ENCODE results near the gene ARFGEF3. TPM values are rescaled to one million over a fixed set of nuclear protein-coding genes. Genes with fewer than 3 reads are reported as not detected.

Gene ARFGEF3
- total and polyA plus RNA-seq, 4 donors: 4.7 to 28.1 (median 14.0) TPM

DNA sequence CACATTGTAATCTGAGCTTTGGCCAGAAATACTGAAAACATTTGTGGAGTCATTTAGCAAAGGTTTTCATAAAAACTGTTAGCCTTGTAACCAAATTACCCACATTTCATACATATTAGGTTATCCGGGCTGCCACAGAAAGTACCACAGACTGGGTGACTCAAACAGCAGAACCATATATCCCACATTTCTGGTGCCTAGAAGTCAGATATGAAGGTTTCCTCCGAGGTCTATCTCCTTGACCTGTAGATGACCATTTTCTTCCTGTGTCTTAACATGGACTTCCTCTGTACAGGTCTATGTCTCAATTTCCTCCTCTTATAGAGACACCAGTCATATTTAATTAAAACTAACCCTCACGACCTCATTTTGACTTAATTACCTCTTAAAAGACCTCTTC, 166.5 kb downstream of the ARFGEF3 start:
- whole genome bisulfite sequencing, 2 donors: 57 to 64% methylated on average over 3 of the region's 3 CpGs
- H3K36me3 ChIP-seq (ENCODE audit: control insufficient read depth in 4 of 4, insufficient read depth in 4 of 4, low read length in 4 of 4): peaks cover 0 to 14% (median 0%) of the 10 kb centered on the region in 4 donors

DNA sequence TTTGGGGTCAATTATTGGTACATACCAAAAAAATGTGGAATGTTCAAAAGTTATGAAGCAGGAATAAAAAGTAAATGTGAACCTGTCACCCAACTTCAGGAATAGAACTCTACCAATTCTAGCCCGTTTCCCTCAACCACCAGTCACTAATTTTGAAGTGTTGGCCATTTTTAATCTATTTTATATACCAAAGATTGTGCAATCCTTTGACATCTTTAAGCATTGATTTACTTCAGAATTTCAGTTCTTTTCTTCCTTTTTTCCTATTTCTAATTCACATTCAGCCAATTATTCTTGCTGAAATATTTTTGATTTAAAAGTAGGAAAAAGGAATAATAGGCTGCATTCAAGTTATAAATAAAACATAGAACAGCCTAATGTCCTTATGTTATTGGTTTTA, 169.0 kb downstream of the ARFGEF3 start:
- Histone ChIP-seq H3K27me3 (ENCODE audit: control insufficient read depth in 3 of 3, insufficient read depth in 3 of 3, low read length in 2 of 3) (no peaks in the 10 kb centered on the region), H3K4me1 (ENCODE audit: control insufficient read depth in 5 of 5, insufficient read depth in 5 of 5, low read length in 5 of 5) (no peaks in the 10 kb centered on the region), H3K27ac (ENCODE audit: low read depth in 1 of 2, low read length in 1 of 2) (no peak overlapping the region), H3K4me3 (no peak overlapping the region), H3K36me3 (ENCODE audit: control insufficient read depth in 4 of 4, insufficient read depth in 4 of 4, low read length in 4 of 4) (peaks cover 0 to 11% (median 0%) of the 10 kb centered on the region in 4 donors), H3K9ac (ENCODE audit: insufficient read depth in 1 of 2, low read length in 2 of 2) (no peak overlapping the region), H3K9me3 (ENCODE audit: control insufficient read depth in 4 of 4, insufficient read depth in 3 of 4, low read length in 3 of 4) (no peaks in the 10 kb centered on the region)
- TF ChIP-seq, protein P1, sequence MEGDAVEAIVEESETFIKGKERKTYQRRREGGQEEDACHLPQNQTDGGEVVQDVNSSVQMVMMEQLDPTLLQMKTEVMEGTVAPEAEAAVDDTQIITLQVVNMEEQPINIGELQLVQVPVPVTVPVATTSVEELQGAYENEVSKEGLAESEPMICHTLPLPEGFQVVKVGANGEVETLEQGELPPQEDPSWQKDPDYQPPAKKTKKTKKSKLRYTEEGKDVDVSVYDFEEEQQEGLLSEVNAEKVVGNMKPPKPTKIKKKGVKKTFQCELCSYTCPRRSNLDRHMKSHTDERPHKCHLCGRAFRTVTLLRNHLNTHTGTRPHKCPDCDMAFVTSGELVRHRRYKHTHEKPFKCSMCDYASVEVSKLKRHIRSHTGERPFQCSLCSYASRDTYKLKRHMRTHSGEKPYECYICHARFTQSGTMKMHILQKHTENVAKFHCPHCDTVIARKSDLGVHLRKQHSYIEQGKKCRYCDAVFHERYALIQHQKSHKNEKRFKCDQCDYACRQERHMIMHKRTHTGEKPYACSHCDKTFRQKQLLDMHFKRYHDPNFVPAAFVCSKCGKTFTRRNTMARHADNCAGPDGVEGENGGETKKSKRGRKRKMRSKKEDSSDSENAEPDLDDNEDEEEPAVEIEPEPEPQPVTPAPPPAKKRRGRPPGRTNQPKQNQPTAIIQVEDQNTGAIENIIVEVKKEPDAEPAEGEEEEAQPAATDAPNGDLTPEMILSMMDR (IDR thresholded peaks at IDR 0.05; ENCODE audit: control extremely low read depth, extremely low read depth): no peak
- no peak for ATAC-seq (ENCODE audit: insufficient read depth, low FRiP score)
- WGBS, 2 donors: 91 to 93% methylated on average over 1 of the region's 1 CpG
- DNase-seq: no peak

More for the DNA sequence above, 166.5 kb downstream of the ARFGEF3 start:
- DNase-seq (no peak), ATAC-seq (ENCODE audit: insufficient read depth, low FRiP score) (no peak)
- Histone ChIP-seq H3K4me3 (no peak overlapping the region), H3K9ac (ENCODE audit: insufficient read depth in 1 of 2, low read length in 2 of 2) (no peak overlapping the region), H3K9me3 (ENCODE audit: control insufficient read depth in 4 of 4, insufficient read depth in 3 of 4, low read length in 3 of 4) (no peaks in the 10 kb centered on the region), H3K4me1 (ENCODE audit: control insufficient read depth in 5 of 5, insufficient read depth in 5 of 5, low read length in 5 of 5) (no peaks in the 10 kb centered on the region), H3K27me3 (ENCODE audit: control insufficient read depth in 3 of 3, insufficient read depth in 3 of 3, low read length in 2 of 3) (no peaks in the 10 kb centered on the region), H3K27ac (ENCODE audit: low read depth in 1 of 2, low read length in 1 of 2) (no peak overlapping the region)
- TF ChIP-seq, protein P1 (IDR thresholded peaks at IDR 0.05; ENCODE audit: control extremely low read depth, extremely low read depth): no peak

DNA sequence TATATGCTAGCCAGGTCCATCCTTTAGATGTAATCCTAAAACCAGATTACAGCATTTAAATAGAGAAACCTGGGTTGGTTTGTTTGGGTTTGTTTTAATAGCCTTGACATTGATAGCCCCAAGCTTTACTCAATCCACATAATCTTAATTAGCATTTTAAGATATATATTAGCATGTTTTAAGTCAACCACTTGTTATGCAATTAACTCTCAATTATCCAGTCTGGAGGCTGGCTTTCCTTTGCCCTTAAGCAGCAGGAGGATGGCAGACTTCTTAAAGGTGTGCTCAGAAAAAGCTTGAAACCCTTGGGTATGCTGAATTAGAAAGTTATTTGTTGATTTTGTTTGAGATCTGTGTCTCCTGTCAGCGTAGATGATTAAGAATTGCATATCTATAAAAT, 169.7 kb downstream of the ARFGEF3 start:
- ATAC-seq (ENCODE audit: insufficient read depth, low FRiP score) (no peak), DNase-seq (no peak)
- Histone ChIP-seq H3K9me3 (ENCODE audit: control insufficient read depth in 4 of 4, insufficient read depth in 3 of 4, low read length in 3 of 4) (no peaks in the 10 kb centered on the region), H3K9ac (ENCODE audit: insufficient read depth in 1 of 2, low read length in 2 of 2) (no peak overlapping the region), H3K36me3 (ENCODE audit: control insufficient read depth in 4 of 4, insufficient read depth in 4 of 4, low read length in 4 of 4) (peaks cover 0 to 14% (median 0%) of the 10 kb centered on the region in 4 donors), H3K4me1 (ENCODE audit: control insufficient read depth in 5 of 5, insufficient read depth in 5 of 5, low read length in 5 of 5) (no peaks in the 10 kb centered on the region), H3K27ac (ENCODE audit: low read depth in 1 of 2, low read length in 1 of 2) (no peak overlapping the region), H3K27me3 (ENCODE audit: control insufficient read depth in 3 of 3, insufficient read depth in 3 of 3, low read length in 2 of 3) (no peaks in the 10 kb centered on the region), H3K4me3 (no peak overlapping the region)
- WGBS, 2 donors: 78 to 84% methylated on average over 1 of the region's 1 CpG
- TF ChIP-seq, protein P1 (IDR thresholded peaks at IDR 0.05; ENCODE audit: control extremely low read depth, extremely low read depth): no peak

DNA sequence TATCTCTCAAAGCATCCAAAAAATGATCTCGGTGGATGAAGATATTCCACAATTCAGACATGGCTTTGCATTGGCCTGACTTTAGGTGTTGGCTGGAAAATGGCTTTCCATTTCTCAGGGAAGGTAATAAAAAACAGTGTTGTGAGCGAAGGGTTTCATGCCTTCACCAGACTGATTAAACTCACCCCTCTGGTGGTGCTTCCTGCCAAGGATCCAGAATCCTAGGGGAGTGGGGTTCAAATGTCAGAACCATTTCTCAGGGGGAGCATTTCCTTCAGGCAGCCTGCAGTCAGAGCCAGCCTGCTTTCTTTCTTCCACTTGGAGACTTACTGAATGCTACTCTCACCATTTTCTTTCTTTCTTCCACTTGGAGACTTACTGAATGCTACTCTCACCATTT, 170.2 kb downstream of the ARFGEF3 start:
- Histone ChIP-seq H3K4me1 (ENCODE audit: control insufficient read depth in 5 of 5, insufficient read depth in 5 of 5, low read length in 5 of 5) (no peaks in the 10 kb centered on the region), H3K9ac (ENCODE audit: insufficient read depth in 1 of 2, low read length in 2 of 2) (no peak overlapping the region), H3K9me3 (ENCODE audit: control insufficient read depth in 4 of 4, insufficient read depth in 3 of 4, low read length in 3 of 4) (no peaks in the 10 kb centered on the region), H3K27ac (ENCODE audit: low read depth in 1 of 2, low read length in 1 of 2) (no peak overlapping the region), H3K36me3 (ENCODE audit: control insufficient read depth in 4 of 4, insufficient read depth in 4 of 4, low read length in 4 of 4) (peaks cover 0 to 14% (median 0%) of the 10 kb centered on the region in 4 donors), H3K27me3 (ENCODE audit: control insufficient read depth in 3 of 3, insufficient read depth in 3 of 3, low read length in 2 of 3) (no peaks in the 10 kb centered on the region), H3K4me3 (no peak overlapping the region)
- 71 to 79% methylated on average over 2 of the region's 2 CpGs for WGBS, 2 donors
- TF ChIP-seq, protein P1 (IDR thresholded peaks at IDR 0.05; ENCODE audit: control extremely low read depth, extremely low read depth): no peak
- DNase-seq (no peak), ATAC-seq (ENCODE audit: insufficient read depth, low FRiP score) (no peak)

Data from lung (tissue), 12 donors.